GM18870 (cell line): ENCODE data around the gene MALRD1.

Experiments
- ATAC-seq: cut with Tn5 transposase; IDR thresholded peaks from one replicate; pipeline ENCODE4 v1.9.1; 2021; ENCODE audit warnings: moderate library complexity; ENCODE audit not compliant: unreplicated experiment

Gene MALRD1

DNA sequence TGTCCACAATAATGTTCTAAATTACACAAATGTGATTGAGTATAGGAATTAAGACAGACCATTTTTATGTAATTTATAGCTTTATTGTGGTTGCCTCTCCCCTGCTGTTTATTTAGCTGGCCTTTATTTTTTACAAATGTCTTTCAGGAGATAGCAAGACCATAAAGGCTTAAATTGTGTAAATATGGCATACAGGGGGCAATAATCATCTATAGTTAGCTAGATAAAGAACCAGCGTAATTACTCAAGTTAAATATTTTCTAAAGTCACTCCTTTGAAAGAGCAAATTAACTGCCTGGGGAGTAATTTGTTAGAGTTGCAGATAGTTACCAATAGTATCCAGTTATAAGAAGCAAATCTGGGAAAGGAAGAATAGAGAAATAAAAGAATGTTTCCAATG is at the start of gene MALRD1:
Gene MALRD1, plus strand, starts transcription at position 313 of the 400 bp plus-strand sequence. CDS start 138 bp downstream, outside the sequence.
- ATAC-seq: no peak

DNA sequence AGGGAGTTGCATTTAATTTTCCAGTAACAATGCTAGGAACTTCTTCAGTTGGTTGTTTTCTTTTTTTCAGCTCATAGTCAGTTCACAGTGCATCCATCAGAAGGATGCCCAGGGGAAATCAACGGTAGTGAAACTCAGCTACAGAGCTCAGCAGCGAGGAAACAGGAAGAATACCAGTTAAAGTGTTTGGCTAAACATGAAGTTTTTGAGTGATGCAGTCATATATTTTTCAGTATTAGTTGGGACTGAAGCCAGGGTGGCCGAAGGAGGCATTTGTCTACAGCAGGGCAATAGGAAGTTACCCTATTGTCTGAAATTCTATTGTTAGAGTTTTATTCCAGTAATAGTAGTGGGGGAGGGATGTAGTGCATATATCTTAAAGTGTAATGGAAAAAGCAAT is 45.3 kb upstream of the MALRD1 start:
- ATAC-seq: no peak

DNA sequence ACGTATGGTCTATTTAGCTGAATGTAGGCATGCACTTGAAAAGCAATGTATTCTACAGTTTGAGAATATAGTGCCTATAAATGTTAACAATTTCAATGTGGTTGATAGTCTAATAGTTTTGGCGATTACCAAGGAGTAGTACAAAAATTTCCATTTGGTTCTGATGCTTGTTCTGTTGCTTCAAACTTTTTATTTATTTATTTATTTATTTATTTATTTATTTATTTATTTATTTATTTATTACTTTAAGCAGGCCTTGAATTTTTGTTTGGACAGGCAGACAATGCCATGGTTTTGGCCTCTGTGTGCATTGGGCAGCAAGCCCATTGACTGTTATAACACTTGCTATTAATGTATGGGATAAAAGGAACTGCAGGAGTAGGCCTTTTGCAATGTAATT is 36.5 kb upstream of the MALRD1 start:
- ATAC-seq: no peak

DNA sequence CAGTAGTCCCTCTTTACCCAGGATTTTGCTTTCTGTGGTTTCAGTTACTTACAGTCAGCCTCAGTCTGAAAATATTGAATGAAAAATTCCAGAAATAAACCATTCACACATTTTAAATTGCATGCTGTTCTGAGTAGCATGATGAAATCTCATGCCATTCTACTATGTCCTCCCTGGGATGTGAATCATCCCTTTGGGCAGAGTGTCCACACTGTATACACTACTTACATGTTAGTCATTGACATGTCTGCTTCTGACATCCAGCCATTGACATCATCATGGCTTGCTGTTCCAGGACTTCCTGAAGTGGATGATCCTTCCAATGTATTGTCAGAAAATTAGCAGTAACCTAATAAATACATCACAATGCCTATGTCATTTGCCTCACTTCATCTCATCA is 34.6 kb upstream of the MALRD1 start:
- ATAC-seq: no peak

DNA sequence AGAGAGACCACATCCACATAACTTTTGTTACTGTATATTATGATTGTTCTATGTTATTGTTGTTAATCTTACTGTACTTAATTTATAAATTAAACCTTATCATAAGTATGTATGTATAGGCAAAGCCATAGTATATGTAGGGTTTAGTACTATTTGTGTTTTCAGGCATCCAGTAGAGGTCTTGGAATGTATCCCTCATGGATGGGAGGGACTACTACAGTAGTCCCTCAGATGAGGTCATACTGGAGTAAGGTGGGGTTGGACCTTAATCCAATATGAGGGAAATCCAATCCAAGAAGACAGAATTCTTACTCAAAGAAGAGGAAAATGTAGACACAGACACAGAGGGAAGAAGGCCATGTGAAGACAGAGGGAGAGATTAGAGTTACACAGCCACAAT is 34.1 kb upstream of the MALRD1 start:
- no peak for ATAC-seq

DNA sequence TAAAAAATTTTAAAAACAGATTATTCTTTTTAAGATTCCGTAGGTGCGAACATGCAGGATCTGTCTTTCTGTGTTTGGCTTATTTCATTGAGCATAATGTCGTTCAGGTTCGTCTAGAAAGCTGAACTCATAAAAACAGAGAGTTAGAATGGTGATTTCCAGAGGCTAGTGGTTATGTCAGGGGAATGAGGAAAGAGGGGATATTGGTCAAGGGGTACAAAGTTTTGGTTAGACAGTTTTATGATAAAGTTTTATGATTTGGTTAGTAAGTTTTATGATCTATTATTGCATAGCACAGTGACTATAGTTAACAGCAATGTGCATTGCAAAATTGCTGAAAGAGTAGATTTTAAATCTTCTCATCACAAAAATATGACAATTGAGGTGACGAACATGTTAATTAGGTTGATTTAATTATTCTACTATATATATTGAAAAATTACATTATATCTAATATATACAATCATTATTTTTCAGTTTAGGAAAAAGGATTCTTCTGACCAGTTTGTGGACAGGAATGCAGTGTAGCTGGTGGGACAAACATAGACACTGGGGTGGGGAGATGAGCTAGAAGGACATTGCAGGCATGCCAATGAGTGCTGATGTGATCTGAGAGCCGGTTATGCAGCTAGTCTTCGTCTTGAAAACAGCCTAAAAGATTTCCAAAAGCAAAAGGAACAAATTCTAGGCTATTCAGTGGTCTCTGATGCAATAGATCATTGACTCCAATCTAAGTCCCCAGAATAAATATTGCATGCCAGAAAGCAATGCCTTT is 31.3 kb upstream of the MALRD1 start:
- no peak for ATAC-seq

DNA sequence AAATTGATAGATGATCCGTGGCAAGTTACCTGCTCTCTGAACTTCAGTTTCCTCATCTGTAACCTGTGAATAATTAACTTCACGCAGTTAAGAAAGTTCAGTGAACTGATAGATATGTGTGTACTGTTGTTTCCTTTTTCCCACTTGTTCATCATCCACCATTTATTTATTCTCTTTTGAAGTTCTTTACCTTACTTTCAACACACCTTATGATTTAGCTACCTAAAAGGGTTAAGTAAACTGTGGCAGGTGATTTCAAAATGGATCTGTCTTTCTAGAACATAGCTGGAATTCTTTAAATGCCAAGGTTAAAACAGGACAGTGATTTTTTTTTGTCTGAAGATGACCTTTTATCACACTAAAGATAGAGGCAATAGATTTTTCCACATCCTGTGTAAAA is 27.4 kb upstream of the MALRD1 start:
- ATAC-seq: no peak

DNA sequence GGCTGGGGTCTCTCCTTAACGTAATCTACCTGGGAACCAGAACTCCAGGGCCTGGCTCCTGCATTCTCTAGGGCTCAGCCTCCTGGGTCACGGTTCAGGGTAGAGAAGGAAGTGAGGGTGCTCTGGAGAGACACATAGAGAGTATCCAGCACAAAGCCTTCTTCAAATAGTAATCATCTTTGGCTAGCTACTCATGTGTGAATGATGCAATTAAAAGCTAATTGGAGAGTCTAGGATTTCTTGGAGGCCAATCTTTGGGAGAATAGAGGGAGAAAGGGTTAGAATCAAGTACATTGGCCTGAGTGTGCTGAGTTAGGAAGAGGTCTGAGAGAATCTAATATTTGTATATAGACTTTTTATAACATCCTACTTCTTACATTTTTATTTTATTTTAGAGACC is 24.0 kb upstream of the MALRD1 start:
- no peak for ATAC-seq

DNA sequence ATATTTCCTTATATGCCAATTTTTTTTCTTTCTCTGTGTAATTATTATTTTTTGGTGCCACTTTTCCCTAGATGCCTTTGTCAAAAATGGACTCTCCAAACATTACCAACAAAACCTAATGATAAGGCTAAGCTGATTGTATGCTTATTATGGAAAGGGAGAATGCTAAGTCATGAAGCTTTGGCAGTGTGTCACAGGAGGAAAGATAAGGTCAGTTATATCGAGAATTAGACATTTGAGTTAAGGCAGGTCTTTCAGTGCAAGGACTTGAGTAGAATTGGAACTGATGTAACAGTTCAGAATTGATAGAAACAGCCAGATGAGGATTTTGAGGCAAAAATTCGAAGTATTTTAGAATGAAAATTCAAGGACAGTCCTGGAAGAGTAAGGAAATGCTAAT is 16.8 kb upstream of the MALRD1 start:
- ATAC-seq: no peak

DNA sequence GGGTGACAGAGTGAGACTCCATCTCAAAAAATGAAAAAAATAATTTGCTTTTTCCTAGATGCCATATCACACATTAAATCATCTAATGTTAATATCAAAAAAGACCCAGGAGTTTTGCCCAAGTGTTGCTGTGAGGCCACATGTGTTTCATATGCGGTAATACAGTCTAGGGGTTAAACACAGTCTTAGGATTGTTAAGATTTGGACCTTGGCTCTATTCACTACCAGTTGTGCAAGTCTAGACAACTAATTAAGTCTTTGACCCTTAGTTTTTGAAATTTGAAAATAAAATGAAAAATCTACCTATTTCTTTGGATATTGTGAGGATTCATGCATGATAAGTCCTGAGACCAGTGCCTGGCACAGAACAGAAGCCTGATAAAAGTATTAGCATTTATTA is 14.9 kb upstream of the MALRD1 start:
- ATAC-seq: no peak

DNA sequence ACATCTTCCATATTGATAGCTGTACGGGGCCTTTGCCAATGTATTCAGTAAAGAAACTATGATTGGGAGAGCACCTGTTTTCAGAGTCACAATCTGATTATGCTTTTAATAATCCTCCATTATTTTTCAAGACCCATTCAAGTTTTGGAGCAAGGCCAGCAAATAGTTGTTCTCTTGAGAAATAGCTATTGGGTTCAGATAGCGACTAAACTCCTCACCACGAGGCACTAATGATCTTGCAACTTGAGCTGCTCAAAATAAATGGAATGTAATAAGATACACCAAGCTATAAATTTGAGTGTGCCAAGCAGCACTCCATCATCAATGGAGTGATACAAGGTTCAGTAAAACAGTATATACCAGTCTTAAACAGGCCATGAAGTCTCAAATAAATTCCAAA is 7.4 kb upstream of the MALRD1 start:
- no peak for ATAC-seq

DNA sequence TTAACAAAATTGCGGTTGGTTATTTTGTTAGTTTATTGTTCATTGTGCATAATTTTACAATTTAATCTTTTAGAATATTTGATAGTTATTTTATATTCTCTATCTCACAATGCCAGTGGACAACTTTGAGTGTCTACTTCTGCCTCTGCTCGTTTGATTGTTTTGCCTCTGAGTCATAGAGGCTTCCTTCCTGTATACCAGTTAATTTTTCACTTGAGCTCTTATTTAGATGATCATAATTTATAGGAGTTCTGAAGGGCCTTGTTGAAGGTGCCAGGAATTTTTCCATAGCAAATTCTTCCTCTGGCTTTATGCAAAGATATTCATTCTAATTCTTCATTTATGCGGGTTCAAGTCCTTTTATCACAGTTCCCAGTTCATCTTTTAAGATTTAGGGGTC is 5.2 kb upstream of the MALRD1 start:
- ATAC-seq: no peak

DNA sequence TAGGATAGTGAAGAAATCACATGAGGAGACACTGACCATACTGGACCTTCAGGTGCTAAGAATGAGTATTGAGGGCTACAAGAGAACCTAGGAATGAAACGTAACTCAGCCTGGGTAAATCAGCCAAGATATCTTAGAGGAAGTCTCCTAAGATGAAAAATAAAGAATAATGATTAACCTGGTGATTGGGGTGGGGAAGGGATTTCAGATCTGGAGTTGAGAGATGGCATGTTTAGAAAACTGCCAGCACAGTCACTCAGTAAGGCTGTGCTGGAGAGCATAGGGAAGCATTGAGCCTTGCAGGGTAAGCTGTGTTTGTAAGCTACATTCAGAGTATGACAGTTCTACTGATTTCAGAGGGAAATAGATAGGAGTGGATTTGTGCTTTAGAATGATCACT is 1.9 kb upstream of the MALRD1 start:
- no peak for ATAC-seq

DNA sequence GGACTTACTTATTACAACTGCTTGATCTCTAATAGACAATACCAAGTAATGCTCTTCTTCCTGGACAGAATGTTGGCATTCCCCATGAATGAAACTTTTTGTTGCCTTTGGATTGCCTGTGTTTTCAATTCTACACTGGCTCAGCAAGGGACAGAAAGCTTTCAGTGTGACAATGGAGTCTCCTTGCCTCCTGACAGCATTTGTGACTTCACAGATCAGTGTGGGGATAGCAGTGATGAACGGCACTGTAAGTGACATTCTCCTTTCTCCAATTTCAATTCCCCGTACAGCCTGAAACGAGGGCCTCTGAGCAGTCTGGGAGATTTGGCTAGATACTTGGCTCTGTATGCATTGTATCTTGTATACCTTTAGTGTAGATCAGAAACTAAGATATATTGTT is 290 bp downstream of the MALRD1 start:
- no peak for ATAC-seq

DNA sequence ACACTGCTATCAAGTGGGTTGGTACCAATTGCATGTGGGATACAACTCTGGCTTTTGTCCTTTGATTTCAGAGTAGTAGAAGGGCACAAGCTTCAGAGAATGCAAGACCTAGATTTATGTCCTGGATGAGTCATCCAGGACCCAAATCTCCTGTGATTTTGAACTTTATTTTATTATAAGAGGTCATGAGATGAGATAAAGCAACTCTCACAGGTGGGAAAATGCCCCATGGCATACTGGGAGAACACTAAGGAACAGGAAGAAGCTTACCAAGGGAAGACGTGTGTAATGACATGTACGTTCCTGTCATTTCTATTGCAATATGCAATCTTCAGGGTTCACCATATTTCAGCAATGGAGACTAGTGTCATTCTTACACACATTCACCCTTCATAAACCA is 966 bp downstream of the MALRD1 start:
- ATAC-seq: no peak

DNA sequence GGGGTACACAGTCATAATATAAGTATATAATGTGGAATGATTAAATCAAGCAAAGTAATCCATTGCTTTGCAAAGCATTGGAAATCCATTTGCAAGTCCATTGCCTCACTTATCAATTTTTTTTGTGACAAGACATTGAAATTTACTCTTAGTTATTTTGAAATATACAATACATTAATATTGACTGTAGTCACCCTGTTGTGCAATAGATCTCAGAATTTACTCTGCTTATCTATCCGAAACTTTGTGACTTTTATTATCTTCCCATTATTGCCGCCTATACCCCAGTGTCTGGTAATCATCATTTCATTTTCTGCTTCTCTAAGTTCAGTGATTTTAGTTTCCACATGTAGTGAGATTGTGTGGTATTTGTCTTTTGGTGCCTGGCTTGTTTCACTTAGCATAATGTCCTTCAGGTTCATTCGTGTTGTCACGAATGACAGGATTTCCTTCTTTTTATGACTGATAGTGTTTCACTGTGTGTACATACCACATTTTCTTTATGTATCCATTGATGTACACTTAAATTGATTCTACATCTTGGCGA is 5.8 kb downstream of the MALRD1 start:
- no peak for ATAC-seq

DNA sequence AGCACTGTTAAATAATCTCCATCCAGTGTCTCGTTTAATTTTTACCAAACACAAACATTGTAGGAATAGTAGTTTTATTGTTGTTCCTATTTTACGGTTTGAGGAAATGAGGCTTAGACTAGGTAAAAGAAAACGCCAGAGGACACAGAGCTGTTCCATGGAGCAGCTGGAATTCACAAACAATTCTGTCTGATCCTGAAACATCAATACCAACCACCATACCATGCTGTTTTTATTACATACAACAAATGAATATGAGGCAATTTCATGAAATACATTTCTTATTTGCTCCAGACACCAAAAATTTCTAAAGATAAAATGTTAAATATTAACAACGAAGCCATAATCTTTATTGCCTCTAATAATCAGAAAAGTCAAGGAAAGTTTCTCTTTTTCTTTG is 9.4 kb downstream of the MALRD1 start:
- no peak for ATAC-seq

DNA sequence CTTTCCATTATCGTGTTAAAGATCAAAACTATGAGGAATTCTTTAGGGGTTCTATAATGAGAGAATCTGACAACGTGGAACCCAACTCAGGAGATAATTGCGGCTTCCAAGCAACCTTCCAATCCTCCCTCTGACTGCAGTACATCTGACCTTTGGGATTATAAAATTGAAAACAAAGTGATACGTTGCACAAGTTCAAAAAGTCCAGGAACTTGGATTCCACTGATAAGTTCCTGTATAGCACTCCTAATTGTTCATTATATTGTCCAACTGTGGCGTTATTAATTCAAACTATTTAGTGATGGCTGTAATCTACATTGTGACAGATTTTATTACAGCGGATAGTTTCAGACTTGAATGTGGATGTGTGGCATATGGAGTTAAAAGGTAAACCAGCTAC is 15.4 kb downstream of the MALRD1 start:
- ATAC-seq: no peak

DNA sequence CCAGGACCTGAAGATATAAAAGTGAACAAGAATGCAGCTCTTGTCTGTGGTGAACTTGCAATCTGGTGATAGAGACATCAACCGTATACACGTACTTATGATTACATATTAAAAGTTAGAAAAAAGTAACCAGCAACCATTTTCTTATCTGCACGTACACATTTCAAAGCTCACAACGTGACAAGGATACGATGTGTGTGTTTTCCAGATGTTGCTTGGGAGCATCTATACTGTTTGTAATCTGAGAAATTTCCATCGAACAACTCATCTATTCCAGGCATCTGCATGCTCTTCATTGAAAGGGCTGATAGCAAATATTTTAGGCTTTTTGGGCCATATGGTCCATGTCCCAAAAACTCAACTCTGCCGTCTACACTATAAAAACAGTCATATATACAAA is 23.3 kb downstream of the MALRD1 start:
- ATAC-seq: no peak

DNA sequence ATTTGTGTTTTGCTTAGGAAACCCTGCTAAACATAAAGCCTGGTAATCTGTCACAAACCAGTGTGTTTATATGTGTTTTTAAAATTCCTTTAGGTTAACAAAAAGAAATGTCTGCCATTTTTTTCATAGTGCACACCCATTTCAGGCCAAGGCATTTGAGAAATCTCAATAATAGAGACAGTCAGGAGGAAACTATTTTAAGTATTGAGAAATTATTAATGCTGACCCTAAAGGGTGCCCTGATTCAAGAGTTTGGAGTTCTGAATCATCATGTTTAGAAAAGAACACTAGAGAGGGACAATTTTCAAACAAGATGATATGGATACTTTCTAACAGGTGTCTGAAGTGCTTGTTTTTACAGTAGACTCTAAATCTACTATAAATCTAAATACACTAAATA is 28.7 kb downstream of the MALRD1 start:
- ATAC-seq: no peak

DNA sequence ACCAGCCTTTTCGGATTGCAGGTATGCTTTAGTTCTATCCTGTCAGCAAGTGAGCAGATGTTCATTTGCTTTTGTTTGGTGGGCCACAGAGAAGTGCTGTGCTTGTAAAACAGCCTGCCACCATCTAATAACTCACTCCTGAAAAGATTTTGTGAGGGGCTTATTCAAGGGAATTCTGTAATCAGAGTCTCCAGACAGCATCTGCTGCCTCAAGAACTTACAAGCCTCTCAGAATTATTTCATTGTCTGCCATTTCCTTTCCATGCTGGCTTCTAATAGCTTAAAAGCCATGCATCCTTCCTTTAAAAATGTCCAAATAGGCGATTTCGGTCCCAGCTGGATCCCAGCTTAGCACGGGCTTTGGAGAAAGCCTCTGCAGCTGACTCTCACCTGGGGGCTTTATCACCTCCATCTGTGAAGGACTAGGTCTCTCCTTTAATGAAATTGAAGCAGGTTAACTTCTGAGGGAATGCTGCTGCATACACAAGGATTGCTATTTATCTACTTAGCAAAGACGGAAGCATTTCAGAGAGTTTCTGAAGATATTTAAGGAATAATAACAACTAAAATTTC is 48.0 kb downstream of the MALRD1 start:
- ATAC-seq: no peak

DNA sequence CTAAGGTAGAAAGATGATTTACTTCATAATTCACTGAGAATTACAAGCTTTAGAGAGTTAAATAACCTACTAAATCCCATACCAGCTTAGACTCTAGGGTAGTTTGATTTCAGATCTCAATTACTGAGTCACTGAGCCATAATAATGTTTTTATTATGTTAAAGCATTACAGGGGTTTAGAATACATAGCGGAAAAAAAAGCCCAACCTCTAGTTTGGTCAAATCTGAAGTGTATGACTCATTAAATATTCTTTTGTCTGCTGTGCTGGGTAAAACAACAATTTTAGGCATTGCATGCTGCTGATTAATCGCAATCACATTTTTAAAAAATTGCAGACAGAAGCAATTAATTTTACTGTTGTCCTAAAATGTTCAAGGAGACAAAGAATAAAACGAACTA is 48.5 kb downstream of the MALRD1 start:
- no peak for ATAC-seq

DNA sequence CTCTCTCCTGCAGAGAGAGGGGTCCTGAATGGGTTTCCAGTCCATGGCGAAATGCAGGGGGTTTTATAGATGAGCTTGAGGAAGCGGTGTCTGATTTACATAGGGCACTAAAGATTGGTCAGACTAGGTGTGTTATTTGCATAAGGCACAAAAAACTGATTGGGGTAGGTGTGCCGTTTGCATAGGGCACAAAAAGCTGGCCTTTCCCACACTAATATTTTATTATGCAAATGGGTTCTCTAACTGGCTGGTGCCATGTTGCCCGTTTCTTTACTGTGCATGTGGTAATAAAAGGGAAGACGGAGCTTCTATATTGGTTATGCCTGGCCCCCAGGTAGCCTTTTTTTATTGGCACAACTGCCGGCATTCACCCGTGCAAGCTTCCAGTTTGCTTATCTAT is 50.2 kb downstream of the MALRD1 start:
- ATAC-seq: no peak
